HG03354 (cell line): ENCODE results near the gene OR5J2.
"Not testable (repeated sequence)": the region's sequence is repeated elsewhere in the genome, so short reads cannot be mapped to it uniquely, and the experiment has no call there.

Source experiments
- ATAC-seq: cut with Tn5 transposase; IDR thresholded peaks from one replicate; pipeline ENCODE4 v1.9.1; 2021; ENCODE audit warnings: mild to moderate bottlenecking; ENCODE audit not compliant: unreplicated experiment, poor library complexity, severe bottlenecking

OR5J2 gene

DNA sequence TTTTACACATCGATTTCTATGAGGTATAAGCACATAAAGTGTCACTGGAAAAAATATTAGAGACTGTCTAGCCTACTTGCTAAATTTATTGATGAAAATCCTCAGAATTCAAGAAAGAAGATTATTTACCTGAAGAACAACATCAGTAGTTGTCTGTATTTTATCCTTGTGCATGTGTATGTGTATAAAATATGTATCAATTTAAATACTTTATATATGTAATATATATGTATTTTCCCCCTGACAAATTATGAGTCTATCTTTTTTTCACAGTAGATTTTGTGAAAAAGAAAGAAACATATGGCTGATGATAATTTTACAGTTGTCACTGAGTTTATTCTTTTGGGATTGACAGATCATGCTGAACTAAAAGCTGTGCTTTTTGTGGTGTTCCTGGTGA is at the start of gene OR5J2:
OR5J2 (plus strand) TSS at position 301 of the 400 bp plus-strand sequence; CDS start at position 301, 0 bp downstream.
- ATAC-seq, result no peak

DNA sequence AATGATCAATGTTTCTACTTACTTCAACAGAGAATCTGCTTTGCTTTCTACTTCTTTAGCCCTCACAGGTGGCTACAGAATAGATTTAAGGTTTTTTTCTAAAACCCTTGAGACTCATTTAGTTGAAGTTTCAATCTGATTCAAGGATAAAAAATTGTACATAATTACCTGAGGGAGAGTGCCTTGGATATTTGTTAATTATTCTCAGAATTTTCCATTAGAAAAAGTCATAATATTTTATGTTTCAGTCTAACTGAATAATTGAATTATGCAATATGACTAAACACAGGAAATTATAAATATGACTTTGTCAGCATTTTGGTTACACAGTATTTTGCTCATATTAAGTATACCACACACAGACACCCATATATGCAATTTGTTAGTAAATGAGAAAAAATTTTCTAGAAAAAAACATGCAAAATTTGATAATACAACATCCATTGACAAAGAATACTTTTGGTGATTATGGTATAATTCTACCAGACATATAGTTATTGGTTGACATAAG is 36.2 kb upstream of the OR5J2 start, which contains the start of gene OR8J3:
OR8J3 (minus strand) TSS at position 51 of the 511 bp plus-strand sequence. CDS start 2,483 bp downstream, outside the sequence.
- ATAC-seq, result no peak

DNA sequence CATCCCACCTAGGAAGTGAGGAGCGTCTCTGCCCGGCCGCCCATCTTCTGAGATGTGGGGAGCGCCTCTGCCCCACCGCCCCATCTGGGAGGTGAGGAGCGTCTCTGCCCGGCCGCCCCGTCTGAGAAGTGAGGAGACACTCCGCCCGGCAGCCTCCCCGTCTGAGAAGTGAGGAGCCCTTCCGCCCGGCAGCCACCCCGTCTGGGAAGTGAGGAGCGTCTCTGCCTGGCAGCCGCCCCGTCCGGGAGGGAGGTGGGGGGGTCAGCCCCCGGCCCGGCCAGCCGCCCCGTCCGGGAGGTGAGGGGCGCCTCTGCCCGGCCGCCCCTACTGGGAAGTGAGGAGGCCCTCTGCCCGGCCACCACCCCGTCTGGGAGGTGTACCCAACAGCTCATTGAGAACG is 32.7 kb upstream of the OR5J2 start:
- ATAC-seq, result not testable (repeated sequence)

DNA sequence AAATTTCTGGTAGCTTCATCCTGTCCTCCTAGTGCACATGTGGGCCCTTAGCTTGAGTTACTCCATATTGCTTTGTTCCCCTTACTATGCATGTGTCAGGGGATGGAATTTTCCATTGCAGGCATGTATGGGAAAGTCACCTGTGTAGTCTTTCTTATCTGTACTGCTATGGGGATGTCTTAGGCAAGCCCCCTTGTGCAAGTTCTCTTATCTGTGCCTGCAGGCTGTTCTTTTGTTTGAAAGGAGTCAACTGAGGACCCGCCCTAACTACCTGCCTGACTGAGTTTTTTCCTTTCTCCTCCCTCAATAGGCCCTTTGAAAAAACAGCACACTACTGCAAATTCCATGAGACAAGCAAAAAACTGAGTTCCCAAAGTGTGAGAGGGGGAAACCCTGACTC is 25.0 kb upstream of the OR5J2 start:
- ATAC-seq, result no peak

DNA sequence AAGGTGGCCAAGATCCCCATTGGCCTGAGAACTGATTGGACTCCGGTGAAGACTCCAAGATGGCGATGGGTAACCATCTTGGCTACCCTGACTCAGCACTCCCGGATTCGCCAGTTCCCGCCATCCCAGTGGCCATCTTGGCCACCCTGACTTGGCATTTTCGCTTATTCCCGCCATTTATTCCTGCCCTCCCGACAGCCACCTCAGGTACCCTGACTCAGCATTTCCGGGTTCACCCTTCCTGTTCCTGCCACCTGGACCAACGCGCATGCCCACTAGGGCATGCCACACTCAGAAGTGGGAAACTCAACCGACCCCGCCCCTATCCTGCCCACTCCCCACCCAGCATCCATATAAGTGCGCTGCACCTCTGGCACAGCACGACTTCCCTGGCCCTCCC is 24.1 kb upstream of the OR5J2 start:
- no peak for ATAC-seq

DNA sequence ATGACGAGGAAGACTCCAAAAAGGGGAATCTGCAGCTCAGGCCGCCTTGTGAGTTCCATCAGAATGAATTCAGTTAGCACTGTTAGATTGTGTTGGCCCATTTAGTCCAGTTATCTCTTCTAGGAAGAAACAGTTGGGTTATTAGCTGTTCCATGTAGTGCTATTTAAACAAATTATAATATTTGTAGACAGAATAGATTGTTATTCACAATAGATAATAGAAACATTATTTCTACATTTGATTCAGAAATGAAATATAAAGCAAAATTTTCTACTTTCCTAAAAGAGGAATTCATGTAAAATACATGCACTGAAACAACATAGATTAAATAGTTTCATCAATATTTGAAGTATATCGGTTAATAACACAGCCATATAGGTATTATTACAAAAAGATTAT is 16.2 kb upstream of the OR5J2 start, which contains the start of gene OR8K5:
OR8K5 (minus strand) TSS at position 101 of the 400 bp plus-strand sequence; CDS start at position 101, 0 bp downstream.
- no peak for ATAC-seq

DNA sequence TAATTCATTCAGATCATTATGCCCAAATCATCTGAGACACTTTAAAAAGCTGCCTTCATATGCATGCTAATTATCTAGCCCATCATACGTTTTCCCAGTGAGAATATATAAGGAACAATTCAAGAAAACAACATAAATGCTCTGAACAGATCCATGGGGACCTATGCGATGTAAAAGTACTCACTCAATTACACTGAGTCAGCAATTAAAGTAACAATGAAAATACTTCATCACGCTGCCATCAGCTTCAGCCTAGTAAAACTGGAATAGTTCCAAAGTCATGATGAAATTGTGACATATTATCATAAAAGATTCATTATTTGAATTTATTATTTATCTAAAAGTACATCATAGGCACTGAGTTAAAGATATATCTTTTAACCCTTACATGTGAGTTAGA is 12.6 kb upstream of the OR5J2 start:
- ATAC-seq, result no peak

DNA sequence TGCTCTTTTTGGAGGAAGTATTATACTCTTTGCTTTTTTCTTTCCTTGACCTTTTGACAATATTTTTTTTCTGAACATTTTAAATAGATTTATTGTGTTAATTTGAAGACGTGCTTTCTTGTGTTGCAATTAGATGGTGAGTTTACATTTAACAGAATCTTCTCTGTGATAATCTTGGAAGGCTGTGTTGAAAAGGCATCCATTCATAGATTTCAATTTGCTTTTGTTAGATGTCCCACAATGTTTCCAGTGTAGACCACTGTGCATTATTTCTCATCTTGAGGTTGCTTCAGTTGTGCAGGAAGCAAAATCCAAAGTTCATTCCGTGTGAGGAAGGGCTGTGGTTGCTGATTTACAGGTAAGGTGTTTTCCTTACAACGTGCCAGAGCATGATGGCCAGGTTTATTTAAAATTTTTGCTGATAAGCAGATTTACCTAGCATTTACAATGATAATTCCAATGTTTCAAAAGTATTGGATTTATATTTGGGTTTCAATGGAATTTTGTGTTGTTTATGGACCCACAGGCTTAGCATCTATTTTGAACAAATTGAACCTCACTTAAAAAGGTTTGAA is 4.1 kb upstream of the OR5J2 start:
- ATAC-seq, result no peak

DNA sequence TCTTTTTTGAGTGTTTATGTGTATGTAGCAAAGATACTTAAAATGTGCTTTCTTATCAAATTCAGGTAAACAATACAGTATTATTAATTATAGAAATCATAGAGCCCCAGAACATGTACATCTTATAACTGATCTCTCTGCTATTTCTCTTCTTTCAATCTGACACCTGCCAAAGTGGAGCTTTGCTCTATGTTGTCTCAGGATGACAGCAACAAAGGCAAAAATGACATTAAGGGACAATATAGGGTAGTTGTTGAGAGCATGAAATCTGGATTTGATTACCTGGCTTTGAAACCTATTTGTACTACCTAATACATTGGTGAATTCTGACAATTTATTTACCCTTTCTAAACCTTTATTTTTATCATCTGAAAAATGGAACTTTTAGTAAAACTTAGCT is 7.0 kb downstream of the OR5J2 start:
- ATAC-seq, result no peak

DNA sequence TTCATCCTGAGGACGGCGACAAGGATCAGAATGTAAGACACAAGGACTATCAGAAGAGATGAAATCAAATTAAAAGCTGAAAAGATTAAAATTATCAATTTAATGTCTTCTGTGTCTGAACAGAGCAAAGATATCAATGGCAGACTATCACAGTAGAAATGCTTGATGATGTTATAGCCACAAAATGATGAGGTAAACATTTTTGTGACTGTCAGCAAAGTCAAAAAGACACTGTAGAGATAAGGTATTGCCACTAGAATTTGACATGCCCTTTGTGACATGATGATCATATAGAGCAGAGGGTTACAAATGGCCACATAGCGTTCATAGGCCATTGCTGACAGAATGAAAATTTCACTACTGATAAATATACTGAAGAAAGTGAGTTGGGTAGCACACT is 12.2 kb downstream of the OR5J2 start:
- ATAC-seq, result no peak

DNA sequence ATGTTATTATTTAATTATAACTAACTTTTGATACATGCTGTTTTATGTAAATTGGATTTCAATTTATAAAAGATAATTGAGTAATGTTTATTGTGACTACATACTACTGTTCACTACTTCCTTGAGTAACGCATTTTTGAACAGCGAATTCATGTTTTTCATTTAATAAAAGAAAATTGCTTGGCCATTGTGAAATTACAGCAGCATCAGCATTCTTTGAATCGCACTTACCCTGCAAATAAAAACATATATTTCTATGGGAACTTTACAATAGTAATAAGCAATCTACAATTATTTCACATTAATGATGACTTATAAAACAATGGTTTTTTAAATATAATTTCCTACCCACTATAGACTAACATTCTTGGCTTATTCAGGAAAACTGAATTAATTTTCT is 20.3 kb downstream of the OR5J2 start:
- ATAC-seq, result no peak

DNA sequence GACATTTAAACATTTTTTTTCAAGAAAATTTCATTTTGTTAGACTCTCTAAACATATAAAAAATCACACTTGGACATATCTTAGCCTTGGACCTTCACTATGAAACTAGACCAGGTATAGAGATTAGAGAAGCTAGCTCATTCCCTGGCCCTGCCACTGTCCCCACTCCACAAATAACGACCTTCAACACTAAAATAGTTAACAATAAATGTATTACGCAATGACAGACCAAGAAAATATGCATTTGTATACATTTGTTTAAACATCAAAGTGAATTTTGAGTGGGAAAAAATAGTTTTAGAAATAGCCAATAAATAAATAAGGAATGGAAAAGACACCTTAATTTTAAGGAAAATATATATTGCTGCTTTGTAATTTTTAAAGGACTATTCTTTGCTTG is 20.9 kb downstream of the OR5J2 start:
- no peak for ATAC-seq

DNA sequence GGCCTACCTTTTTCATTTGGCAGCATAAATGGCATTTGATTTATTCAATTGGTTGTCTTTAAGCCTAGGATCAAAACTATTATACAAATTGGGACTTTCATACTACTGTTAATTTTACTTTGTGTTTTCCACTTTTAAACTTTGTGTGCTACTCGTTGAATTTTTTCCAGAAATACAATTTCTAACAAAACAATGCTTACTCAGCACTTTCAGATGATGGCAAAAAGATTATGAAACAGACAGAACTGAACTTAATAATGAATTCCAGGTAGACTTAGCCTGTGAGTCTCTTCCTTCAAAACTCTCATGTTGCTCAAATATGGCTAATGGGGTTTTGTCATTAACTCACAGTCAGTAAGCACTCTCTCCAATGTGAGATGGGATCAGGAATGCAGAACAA is 31.4 kb downstream of the OR5J2 start:
- ATAC-seq, result no peak

DNA sequence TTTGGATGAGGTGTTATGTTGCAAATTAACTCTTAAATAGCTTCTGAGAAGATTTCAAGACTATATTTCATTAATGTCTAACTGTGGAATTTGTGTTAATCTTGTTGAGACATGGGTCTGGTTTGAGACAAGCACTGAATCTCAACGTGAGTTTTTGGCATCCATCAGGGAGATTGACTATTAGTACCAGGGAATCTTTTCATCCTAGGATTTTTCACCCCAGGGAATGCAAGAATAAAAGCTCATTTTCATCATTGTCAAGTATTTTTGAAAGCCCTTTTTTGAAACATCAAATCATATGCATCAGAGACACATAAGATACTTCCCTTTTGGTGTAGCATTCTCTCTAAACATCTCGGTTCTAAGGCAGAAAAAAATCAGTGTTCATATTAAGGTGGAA is 38.1 kb downstream of the OR5J2 start:
- no peak for ATAC-seq

DNA sequence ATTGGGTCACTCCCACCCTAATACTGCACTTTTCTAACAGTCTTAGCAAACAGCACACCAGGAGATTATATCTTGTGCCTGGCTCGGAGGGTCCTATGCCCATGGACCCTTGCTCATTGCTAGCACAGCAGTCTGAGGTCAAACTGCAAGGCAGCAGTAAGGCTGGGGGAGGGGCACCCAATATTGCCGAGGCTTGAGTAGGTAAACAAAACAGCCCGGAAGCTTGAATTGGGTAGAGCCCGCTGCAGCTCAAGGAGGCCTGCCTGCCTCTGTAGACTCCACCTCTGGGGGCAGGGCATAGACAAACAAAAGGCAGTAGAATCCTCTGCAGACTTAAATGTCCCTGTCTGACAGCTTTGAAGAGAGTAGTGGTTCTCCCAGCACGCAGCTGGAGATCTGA is 43.3 kb downstream of the OR5J2 start:
- not testable (repeated sequence) for ATAC-seq
